GM13976 (cell line): Measurements from ENCODE around the gene FOXK2.

Experiments used
- DNase-seq: peaks from one replicate; pipeline ENCODE4 v3.0.0; 2012; ENCODE audit warnings: low spot score
- CTCF ChIP-seq: IDR thresholded peaks from 2 replicates; pipeline ENCODE4 v1.5.1; 2012; ENCODE audit warnings: borderline replicate concordance, mild to moderate bottlenecking; ENCODE audit not compliant: insufficient read depth; ENCODE audit errors: extremely low read depth, missing control alignments, control extremely low read depth
- in situ Hi-C: fragments of 300-500 bp; cut with MboI; formaldehyde crosslinking; loops from one replicate; pipeline ENCODE4 v1.12.0; 2022; ENCODE audit warnings: low sequenced_read_pairs, mixed read lengths, inconsistent platforms; ENCODE audit not compliant: unreplicated experiment

FOXK2 gene

GRCh38 chr17:82489851-82490511, 29.6 kb upstream of the FOXK2 start:
- no peak for DNase-seq
- in situ Hi-C loops: no loop called here
- TF ChIP-seq CTCF: no peak

- DNase-seq: no peak
- in situ Hi-C loops: no loop called here
- TF ChIP-seq CTCF: no peak
Observed at GRCh38 chr17:82490512-82491195, 28.9 kb upstream of the FOXK2 start.

GRCh38 chr17:82491196-82491530, 28.4 kb upstream of the FOXK2 start:
- in situ Hi-C loops: no loop called here
- no peak for DNase-seq

GRCh38 chr17:82491533-82491932, 28.0 kb upstream of the FOXK2 start:
- TF ChIP-seq CTCF: no peak
- no peak for DNase-seq
- in situ Hi-C loops: no loop called here

More at GRCh38 chr17:82491196-82491530, 28.4 kb upstream of the FOXK2 start:
- TF ChIP-seq CTCF: no peak

- DNase-seq: no peak
- TF ChIP-seq CTCF: no peak
- in situ Hi-C loops: no loop called here
Observed at GRCh38 chr17:82492643-82493225, 26.8 kb upstream of the FOXK2 start.

- DNase-seq: no peak
- no peak for TF ChIP-seq CTCF
- in situ Hi-C loops: no loop called here
Observed at GRCh38 chr17:82493226-82493781, 26.2 kb upstream of the FOXK2 start.
